ENCODE data around the gene CDK5RAP3.

The CDK5RAP3 gene

DNA sequence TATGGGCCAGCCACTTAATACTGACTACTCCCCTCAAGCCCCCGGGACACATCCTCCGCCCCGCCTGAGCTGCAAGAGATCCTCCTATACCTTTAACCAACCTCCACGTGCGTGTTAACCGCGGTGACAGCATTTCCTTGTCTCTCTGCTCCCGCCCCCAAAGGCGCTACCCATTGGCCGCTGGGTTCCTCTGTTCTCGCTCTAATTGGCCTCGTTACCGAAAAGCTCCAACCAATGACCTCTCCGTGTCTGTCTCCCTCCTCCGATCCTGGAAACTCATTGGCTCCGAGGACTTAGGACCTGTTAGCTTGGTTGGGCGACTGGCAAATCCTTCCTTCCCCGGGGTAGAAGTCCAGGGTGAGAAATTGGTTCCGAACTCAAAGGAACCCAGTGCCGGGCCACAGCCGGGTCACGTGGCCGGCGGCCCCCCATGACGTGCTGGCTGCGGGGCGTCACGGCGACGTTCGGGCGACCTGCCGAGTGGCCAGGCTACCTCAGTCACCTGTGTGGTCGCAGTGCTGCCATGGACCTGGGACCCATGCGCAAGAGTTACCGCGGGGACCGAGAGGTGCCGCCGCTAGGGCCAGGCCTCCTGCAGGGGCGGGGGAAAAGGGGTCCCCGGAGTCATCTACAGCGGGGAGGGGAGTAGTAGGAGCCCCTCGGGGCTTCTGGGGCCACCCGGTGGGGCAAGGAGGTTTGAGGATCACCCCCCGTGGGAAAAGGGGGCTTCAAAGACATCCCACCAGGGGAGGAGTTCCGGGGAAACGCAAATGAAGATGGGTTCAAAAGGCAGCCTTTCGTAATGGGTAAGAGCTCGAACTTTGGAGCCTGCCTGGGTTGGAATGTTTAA, 29.4 kb upstream of the CDK5RAP3 start, which contains the start of gene PNPO (continued):
- TF ChIP-seq ZSCAN16 (tag by site-specific recombination; IDR thresholded peaks at IDR 0.05) (no peak), ZFP69B (tag by site-specific recombination; IDR thresholded peaks at IDR 0.05) (peak; percentile 30), ZNF202 (tag by site-specific recombination; IDR thresholded peaks at IDR 0.05; ENCODE audit: borderline replicate concordance) (no peak), WT1 (tag by site-specific recombination; IDR thresholded peaks at IDR 0.05) (no peak), ZNF24 (tag by site-specific recombination; IDR thresholded peaks at IDR 0.05) (no peak; the same call in 1 of the 2 replicates), ZXDB (tag by site-specific recombination; IDR thresholded peaks at IDR 0.05) (peak; percentile 57), ZNF777 (tag by site-specific recombination; IDR thresholded peaks at IDR 0.05; ENCODE audit: borderline replicate concordance) (no peak), ZNF416 (tag by site-specific recombination; IDR thresholded peaks at IDR 0.05) (no peak), ZNF623 (tag by site-specific recombination; IDR thresholded peaks at IDR 0.05) (no peak), PRDM1 (tag by site-specific recombination; IDR thresholded peaks at IDR 0.05) (no peak), KLF9 (tag by site-specific recombination; IDR thresholded peaks at IDR 0.05; ENCODE audit: low read depth) (peak; percentile 36; the same call in 1 of the 2 replicates), KLF1 (tag by site-specific recombination; IDR thresholded peaks at IDR 0.05) (peak; percentile 51), ZBTB7A (tag by site-specific recombination; IDR thresholded peaks at IDR 0.05; ENCODE audit: low read depth) (peak; percentile 75), ZNF501 (tag by site-specific recombination; IDR thresholded peaks at IDR 0.05) (no peak; the same call in 1 of the 2 replicates), SALL2 (tag by site-specific recombination; IDR thresholded peaks at IDR 0.05; ENCODE audit: borderline replicate concordance) (no peak), ZFHX2 (tag by site-specific recombination; conservative IDR thresholded peaks at IDR 0.05) (no peak), KLF16 (tag by site-specific recombination; IDR thresholded peaks at IDR 0.05) (peak; percentile 56; the same call in 1 of the 2 replicates), ZNF211 (tag by site-specific recombination; IDR thresholded peaks at IDR 0.05; ENCODE audit: low read depth) (no peak), ZNF214 (tag by site-specific recombination; IDR thresholded peaks at IDR 0.05; ENCODE audit: borderline replicate concordance) (no peak), OSR2 (tag by site-specific recombination; IDR thresholded peaks at IDR 0.05) (no peak), ZNF146 (tag by site-specific recombination; IDR thresholded peaks at IDR 0.05) (no peak), ZNF514 (tag by site-specific recombination; IDR thresholded peaks at IDR 0.05) (no peak), ZNF248 (tag by site-specific recombination; IDR thresholded peaks at IDR 0.05) (no peak), ZNF449 (tag by site-specific recombination; IDR thresholded peaks at IDR 0.05) (peak; percentile 68), ZNF624 (tag by site-specific recombination; IDR thresholded peaks at IDR 0.05) (no peak), ZNF654 (tag by site-specific recombination; IDR thresholded peaks at IDR 0.05; ENCODE audit: low read depth) (no peak), ZNF600 (tag by site-specific recombination; IDR thresholded peaks at IDR 0.05) (peak; percentile 93)
- TF ChIP-seq, protein P1, sequence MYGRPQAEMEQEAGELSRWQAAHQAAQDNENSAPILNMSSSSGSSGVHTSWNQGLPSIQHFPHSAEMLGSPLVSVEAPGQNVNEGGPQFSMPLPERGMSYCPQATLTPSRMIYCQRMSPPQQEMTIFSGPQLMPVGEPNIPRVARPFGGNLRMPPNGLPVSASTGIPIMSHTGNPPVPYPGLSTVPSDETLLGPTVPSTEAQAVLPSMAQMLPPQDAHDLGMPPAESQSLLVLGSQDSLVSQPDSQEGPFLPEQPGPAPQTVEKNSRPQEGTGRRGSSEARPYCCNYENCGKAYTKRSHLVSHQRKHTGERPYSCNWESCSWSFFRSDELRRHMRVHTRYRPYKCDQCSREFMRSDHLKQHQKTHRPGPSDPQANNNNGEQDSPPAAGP (tag by site-specific recombination; IDR thresholded peaks at IDR 0.05), result no peak
- TF ChIP-seq, protein P2, sequence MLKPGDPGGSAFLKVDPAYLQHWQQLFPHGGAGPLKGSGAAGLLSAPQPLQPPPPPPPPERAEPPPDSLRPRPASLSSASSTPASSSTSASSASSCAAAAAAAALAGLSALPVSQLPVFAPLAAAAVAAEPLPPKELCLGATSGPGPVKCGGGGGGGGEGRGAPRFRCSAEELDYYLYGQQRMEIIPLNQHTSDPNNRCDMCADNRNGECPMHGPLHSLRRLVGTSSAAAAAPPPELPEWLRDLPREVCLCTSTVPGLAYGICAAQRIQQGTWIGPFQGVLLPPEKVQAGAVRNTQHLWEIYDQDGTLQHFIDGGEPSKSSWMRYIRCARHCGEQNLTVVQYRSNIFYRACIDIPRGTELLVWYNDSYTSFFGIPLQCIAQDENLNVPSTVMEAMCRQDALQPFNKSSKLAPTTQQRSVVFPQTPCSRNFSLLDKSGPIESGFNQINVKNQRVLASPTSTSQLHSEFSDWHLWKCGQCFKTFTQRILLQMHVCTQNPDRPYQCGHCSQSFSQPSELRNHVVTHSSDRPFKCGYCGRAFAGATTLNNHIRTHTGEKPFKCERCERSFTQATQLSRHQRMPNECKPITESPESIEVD (tag by site-specific recombination; IDR thresholded peaks at IDR 0.05), result no peak
- TF ChIP-seq, protein P3, sequence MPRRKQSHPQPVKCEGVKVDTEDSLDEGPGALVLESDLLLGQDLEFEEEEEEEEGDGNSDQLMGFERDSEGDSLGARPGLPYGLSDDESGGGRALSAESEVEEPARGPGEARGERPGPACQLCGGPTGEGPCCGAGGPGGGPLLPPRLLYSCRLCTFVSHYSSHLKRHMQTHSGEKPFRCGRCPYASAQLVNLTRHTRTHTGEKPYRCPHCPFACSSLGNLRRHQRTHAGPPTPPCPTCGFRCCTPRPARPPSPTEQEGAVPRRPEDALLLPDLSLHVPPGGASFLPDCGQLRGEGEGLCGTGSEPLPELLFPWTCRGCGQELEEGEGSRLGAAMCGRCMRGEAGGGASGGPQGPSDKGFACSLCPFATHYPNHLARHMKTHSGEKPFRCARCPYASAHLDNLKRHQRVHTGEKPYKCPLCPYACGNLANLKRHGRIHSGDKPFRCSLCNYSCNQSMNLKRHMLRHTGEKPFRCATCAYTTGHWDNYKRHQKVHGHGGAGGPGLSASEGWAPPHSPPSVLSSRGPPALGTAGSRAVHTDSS (tag by site-specific recombination; IDR thresholded peaks at IDR 0.05), result no peak
- TF ChIP-seq, protein P4, sequence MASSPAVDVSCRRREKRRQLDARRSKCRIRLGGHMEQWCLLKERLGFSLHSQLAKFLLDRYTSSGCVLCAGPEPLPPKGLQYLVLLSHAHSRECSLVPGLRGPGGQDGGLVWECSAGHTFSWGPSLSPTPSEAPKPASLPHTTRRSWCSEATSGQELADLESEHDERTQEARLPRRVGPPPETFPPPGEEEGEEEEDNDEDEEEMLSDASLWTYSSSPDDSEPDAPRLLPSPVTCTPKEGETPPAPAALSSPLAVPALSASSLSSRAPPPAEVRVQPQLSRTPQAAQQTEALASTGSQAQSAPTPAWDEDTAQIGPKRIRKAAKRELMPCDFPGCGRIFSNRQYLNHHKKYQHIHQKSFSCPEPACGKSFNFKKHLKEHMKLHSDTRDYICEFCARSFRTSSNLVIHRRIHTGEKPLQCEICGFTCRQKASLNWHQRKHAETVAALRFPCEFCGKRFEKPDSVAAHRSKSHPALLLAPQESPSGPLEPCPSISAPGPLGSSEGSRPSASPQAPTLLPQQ (tag by site-specific recombination; IDR thresholded peaks at IDR 0.05), result peak; percentile 32; the same call in 1 of the 2 replicates
